Esophagus muscularis mucosa (tissue), 4 donors: Measurements from ENCODE around the gene POU3F3. TPM values are rescaled to one million over a fixed set of nuclear protein-coding genes. Genes with fewer than 3 reads are reported as not detected.

Experiments used
- DNase-seq: peaks from one replicate; pipeline ENCODE4 v3.0.0-alpha.2; 2017; ENCODE audit errors: extremely low spot score
- H3K27ac ChIP-seq, 4 donors: fragments of 200-600 bp; sonication (generic); replicated peaks in 1 of 4; 1 replicate in 3 of 4; 2 replicates in 1 of 4; pipeline ENCODE4 v1.5.1; 2016 to 2019; ENCODE audit warnings: mild to moderate bottlenecking in 1 of 4
- H3K27me3 ChIP-seq, 4 donors: fragments of 200-600 bp; sonication (generic); one replicate each; pipeline versions ENCODE4 v1.5.1 to v1.6.0; 2016 to 2019
- H3K36me3 ChIP-seq, 4 donors: fragments of 200-600 bp; sonication (generic); one replicate each; pipeline ENCODE4 v1.5.1; 2016 to 2019
- H3K4me1 ChIP-seq, 4 donors: fragments of 200-600 bp; sonication (generic); one replicate each; pipeline ENCODE4 v1.5.1; 2016 to 2019
- H3K4me3 ChIP-seq, 4 donors: fragments of 200-600 bp; sonication (generic); 1 replicate in 2 of 4; 2 replicates in 2 of 4; pipeline ENCODE4 v1.5.1; 2016 to 2019; ENCODE audit warnings: mild to moderate bottlenecking in 4 of 4, moderate library complexity in 1 of 4
- H3K9me3 ChIP-seq, 4 donors: fragments of 200-600 bp; sonication (generic); 1 replicate in 3 of 4; 2 replicates in 1 of 4; pipeline ENCODE4 v1.5.1; 2016 to 2019
- CTCF ChIP-seq, 3 experiments: fragments of 200-600 bp in 2 of 3; fragments of 450-650 bp in 1 of 3; sonication (generic) in 2 of 3; IDR thresholded peaks; one replicate each; pipeline ENCODE4 v1.5.1; 2017 to 2019; ENCODE audit warnings: antibody characterized with exemption in 3 of 3, mild to moderate bottlenecking in 2 of 3, moderate library complexity in 1 of 3
- EP300 ChIP-seq: sonication (generic); formaldehyde crosslinking; IDR thresholded peaks from one replicate; pipeline ENCODE4 v1.6.1; 2017; ENCODE audit warnings: antibody characterized with exemption
- POLR2A ChIP-seq: fragments of 450-650 bp; IDR thresholded peaks from one replicate; pipeline ENCODE4 v1.6.1; 2017; ENCODE audit warnings: antibody characterized with exemption, moderate library complexity, mild to moderate bottlenecking, low read depth
- POLR2AphosphoS5 ChIP-seq, 2 donors: sonication (generic); formaldehyde crosslinking; IDR thresholded peaks; one replicate each; pipeline ENCODE4 v1.6.1; 2017; ENCODE audit warnings: antibody characterized with exemption in 2 of 2
- WGBS: methylation state at CpG from one replicate; pipeline ENCODE4 v1.1.5; 2018; 5-methylcytosine and 5-hydroxymethylcytosine counted together
- intact Hi-C: fragments of 100-400 bp; cut with DNase I; formaldehyde crosslinking; loops from one replicate; pipeline ENCODE4 v1.15.1; 2023
- total RNA-seq, 4 donors: library from RNA; depleted of rRNA; stranded (reverse); fragments of >200 nt; gene quantifications; one replicate each; pipeline versions ENCODE4 v1.1.0 to v1.2.1, GENCODE V29; 2016

POU3F3 gene
- total RNA-seq, 4 donors from 2014 or later = 0.11 TPM; not detected in 3

GRCh38 chr2:104846786-104847585 lies 6.9 kb upstream of the POU3F3 start:
- intact Hi-C loops = no loop called here
- no peak for DNase-seq
- 20% methylated on average over 9 of the region's 9 CpGs for WGBS

GRCh38 chr2:104847586-104848160 lies 6.2 kb upstream of the POU3F3 start:
- Histone ChIP-seq H3K36me3 (no peaks in the 10 kb centered on the region), H3K9me3 (no peaks in the 10 kb centered on the region), H3K27ac (no peak overlapping the region), H3K4me3 (no peak overlapping the region), H3K4me1 (peaks cover 17 to 53% (median 43%) of the 10 kb centered on the region in 4 donors), H3K27me3 (peaks cover 0 to 99% (median 81%) of the 10 kb centered on the region in 4 donors)
- TF ChIP-seq POLR2AphosphoS5 (IDR thresholded peaks at IDR 0.05) = no peak
- no peak for TF ChIP-seq CTCF (IDR thresholded peaks at IDR 0.05)
- no peak for TF ChIP-seq POLR2A
- no peak for TF ChIP-seq EP300
- WGBS = 13% methylated on average over 5 of the region's 5 CpGs
- no peak for DNase-seq
- intact Hi-C loops = no loop called here

More at GRCh38 chr2:104846786-104847585, 6.9 kb upstream of the POU3F3 start:
- H3K4me3 ChIP-seq = no peak overlapping the region
- no peaks in the 10 kb centered on the region for H3K9me3 ChIP-seq
- no peak for TF ChIP-seq EP300
- TF ChIP-seq POLR2AphosphoS5 (IDR thresholded peaks at IDR 0.05) = no peak
- no peak for TF ChIP-seq POLR2A
- no peak for TF ChIP-seq CTCF (IDR thresholded peaks at IDR 0.05)
- peaks cover 0 to 99% (median 80%) of the 10 kb centered on the region in 4 donors for H3K27me3 ChIP-seq
- no peak overlapping the region for H3K27ac ChIP-seq
- H3K36me3 ChIP-seq = no peaks in the 10 kb centered on the region
- H3K4me1 ChIP-seq = peaks cover 10 to 51% (median 39%) of the 10 kb centered on the region in 4 donors

GRCh38 chr2:104848526-104848925 lies 5.4 kb upstream of the POU3F3 start:
- no peaks in the 10 kb centered on the region for H3K36me3 ChIP-seq
- no peak overlapping the region for H3K27ac ChIP-seq
- peaks cover 0 to 99% (median 81%) of the 10 kb centered on the region in 4 donors for H3K27me3 ChIP-seq
- TF ChIP-seq POLR2AphosphoS5 (IDR thresholded peaks at IDR 0.05) (no peak), CTCF (IDR thresholded peaks at IDR 0.05) (no peak), POLR2A (no peak), EP300 (no peak)
- no peaks in the 10 kb centered on the region for H3K9me3 ChIP-seq
- peaks cover 24 to 53% (median 43%) of the 10 kb centered on the region in 4 donors for H3K4me1 ChIP-seq
- no peak overlapping the region for H3K4me3 ChIP-seq
- DNase-seq = peak; percentile 66
- WGBS = 16% methylated on average over 4 of the region's 4 CpGs
- intact Hi-C loops = no loop called here

GRCh38 chr2:104849101-104849500 lies 4.8 kb upstream of the POU3F3 start:
- Histone ChIP-seq H3K9me3 (no peaks in the 10 kb centered on the region), H3K27ac (no peak overlapping the region), H3K36me3 (no peaks in the 10 kb centered on the region), H3K4me1 (peaks cover 30 to 53% (median 43%) of the 10 kb centered on the region in 4 donors), H3K27me3 (peaks cover 0 to 99% (median 81%) of the 10 kb centered on the region in 4 donors), H3K4me3 (no peak overlapping the region)
- intact Hi-C loops = no loop called here
- no peak for DNase-seq
- TF ChIP-seq POLR2A (no peak), EP300 (no peak), POLR2AphosphoS5 (IDR thresholded peaks at IDR 0.05) (no peak), CTCF (IDR thresholded peaks at IDR 0.05) (no peak)
- 11% methylated on average over 1 of the region's 1 CpG for WGBS
